Spleen (tissue), 11 donors: ENCODE data around the gene CACNA1F. TPM values are rescaled to one million over a fixed set of nuclear protein-coding genes. Genes with fewer than 3 reads are reported as not detected.

Experiments used
- DNase-seq: peaks from one replicate; pipeline ENCODE4 v3.0.0-alpha.2; 2020
- H3K27ac ChIP-seq, 8 donors: fragments of 200-600 bp; sonication (generic) in 7 of 8; 1 replicate in 4 of 8; 2 replicates in 4 of 8; pipeline versions ENCODE4 v1.5.0 to v1.8.0; 2016 to 2021; ENCODE audit warnings: inconsistent platforms in 4 of 8, mild to moderate bottlenecking in 4 of 8, moderate library complexity in 1 of 8
- H3K27me3 ChIP-seq, 7 donors: fragments of 200-600 bp; sonication (generic) in 6 of 7; replicated peaks in 1 of 7; 1 replicate in 4 of 7; 2 replicates in 3 of 7; pipeline versions ENCODE4 v1.5.0 to v1.8.0; 2016 to 2021; ENCODE audit warnings: inconsistent platforms in 3 of 7, mild to moderate bottlenecking in 1 of 7
- H3K36me3 ChIP-seq, 6 donors: fragments of 200-600 bp; sonication (generic) in 5 of 6; 1 replicate in 4 of 6; 2 replicates in 2 of 6; pipeline versions ENCODE4 v1.5.0 to v1.8.0; 2016 to 2021; ENCODE audit warnings: inconsistent platforms in 2 of 6
- H3K4me1 ChIP-seq, 6 donors: fragments of 200-600 bp; sonication (generic) in 5 of 6; 1 replicate in 3 of 6; 2 replicates in 3 of 6; pipeline versions ENCODE4 v1.5.0 to v1.8.0; 2016 to 2021; ENCODE audit warnings: inconsistent platforms in 3 of 6
- H3K4me3 ChIP-seq, 8 donors: fragments of 200-600 bp; sonication (generic) in 7 of 8; 1 replicate in 4 of 8; 2 replicates in 4 of 8; pipeline versions ENCODE4 v1.5.0 to v1.8.0; 2016 to 2021; ENCODE audit warnings: inconsistent platforms in 4 of 8, mild to moderate bottlenecking in 4 of 8, moderate library complexity in 2 of 8
- H3K9me3 ChIP-seq, 8 donors: fragments of 200-600 bp; sonication (generic) in 7 of 8; 1 replicate in 4 of 8; 2 replicates in 4 of 8; pipeline versions ENCODE4 v1.5.0 to v1.8.0; 2016 to 2021; ENCODE audit warnings: inconsistent platforms in 4 of 8
- CTCF ChIP-seq, 11 experiments: fragments of 200-600 bp in 7 of 11; fragments of 450-650 bp in 4 of 11; sonication (generic) in 4 of 11; IDR thresholded peaks in 8 of 11; conservative IDR thresholded peaks in 3 of 11; 1 replicate in 7 of 11; 2 replicates in 4 of 11; pipeline versions ENCODE4 v1.4.0 to v1.8.0; 2016 to 2021; ENCODE audit warnings: antibody characterized with exemption in 11 of 11, inconsistent platforms in 4 of 11, mild to moderate bottlenecking in 1 of 11
- POLR2A ChIP-seq, 3 donors: fragments of 450-650 bp; IDR thresholded peaks; one replicate each; pipeline ENCODE4 v1.5.1; 2017; ENCODE audit warnings: antibody characterized with exemption in 3 of 3, mild to moderate bottlenecking in 1 of 3
- POLR2AphosphoS5 ChIP-seq, 3 donors: sonication (generic); formaldehyde crosslinking; IDR thresholded peaks; one replicate each; pipeline ENCODE4 v1.5.1; 2017; ENCODE audit warnings: antibody characterized with exemption in 3 of 3
- WGBS, 5 donors: extraction: QIAGEN DNeasy Blood & Tissue Kit in 3 of 5; methylation state at CpG; one replicate each; pipeline versions ENCODE4 v1.1.5 to v1.1.7; 2013 to 2018; 5-methylcytosine and 5-hydroxymethylcytosine counted together
- intact Hi-C: fragments of 100-400 bp; cut with DNase I; formaldehyde crosslinking; loops from one replicate; pipeline ENCODE4 v1.15.0; 2023; ENCODE audit warnings: low total_unique reads
- polyA plus RNA-seq, 3 donors: library from polyadenylated mRNA; stranded (reverse); fragments of 200-250 nt; gene quantifications; one replicate each; pipeline ENCODE4 v1.2.1, GENCODE V29; 2013
- total RNA-seq, 7 donors: library from RNA; depleted of rRNA in 3 of 7; stranded (reverse); fragments of >200 nt in 3 of 7; fragmentation: NEBNext Ultra II Directional in 4 of 7; extraction: Animal tissue kit (Norgen Biotek cat#: 25700) in 4 of 7; gene quantifications; one replicate each; pipeline versions ENCODE4 v1.1.0 to v1.2.1, GENCODE V29; 2016 to 2021
- donor health status: healthy with polysubstance abuse.
- donor health status: DM: no; HTN: no; CAD: no; lungs with moderate emphysema.
- donor health status: DM: no; HTN: no; CAD: no.
- donor health status: Bipolar disorder and iron deficiency.
- donor health status: healthy.
- donor health status: DM: no; HTN: no; CAD: no.
- donor health status: DM: yes; HTN: yes; CAD: no.

Gene CACNA1F
- total and polyA plus RNA-seq, 10 donors, result 0.55 to 2.9 (median 0.91) TPM

- peaks cover 0 to 8% (median 0%) of the 10 kb centered on the region in 7 donors for H3K27me3 ChIP-seq
- H3K4me1 ChIP-seq, result peaks cover 0 to 16% (median 2%) of the 10 kb centered on the region in 6 donors
- no peak for DNase-seq
- no peak for TF ChIP-seq POLR2A (IDR thresholded peaks at IDR 0.05)
- no peak for TF ChIP-seq CTCF (IDR thresholded peaks at IDR 0.05 in 8 of 11, conservative IDR thresholded peaks at IDR 0.05 in 3 of 11)
- TF ChIP-seq POLR2AphosphoS5 (IDR thresholded peaks at IDR 0.05), result no peak
- H3K4me3 ChIP-seq, result no peak overlapping the region
- H3K36me3 ChIP-seq, result no peaks in the 10 kb centered on the region
- 84 to 100% (median 90%) methylated on average over 2 of the region's 2 CpGs for WGBS, 5 donors
- H3K9me3 ChIP-seq, result no peaks in the 10 kb centered on the region
- intact Hi-C loops, result no loop called here
- H3K27ac ChIP-seq, result no peak overlapping the region
These were observed 31.1 kb downstream of the CACNA1F start for GRCh38 chrX:49202022-49202421.

GRCh38 chrX:49199906-49200771 lies 33.0 kb downstream of the CACNA1F start, which contains the start of gene SYP:
Gene SYP (minus strand): TSS chrX:49200193. CDS start chrX:49200186, 7 bp downstream.
- 0 to 33% (median 1%) methylated on average over 9 to 61 of the region's 61 CpGs for WGBS, 5 donors
- Histone ChIP-seq H3K4me3 (peak within 1 kb of the TSS in 7 of 8 donors; percentile 20 to 62 (median 31)), H3K27ac (peak within 1 kb of the TSS; percentile 36 to 83 (median 76)), H3K4me1 (peaks cover 0 to 16% (median 2%) of the 10 kb centered on the region in 6 donors), H3K27me3 (peaks cover 0 to 2% (median 0%) of the 10 kb centered on the region in 7 donors), H3K36me3 (no peaks in the 10 kb centered on the region), H3K9me3 (no peaks in the 10 kb centered on the region)
- DNase-seq, result peak; percentile 95
- intact Hi-C loops, result no loop called here
- TF ChIP-seq CTCF (IDR thresholded peaks at IDR 0.05 in 8 of 11, conservative IDR thresholded peaks at IDR 0.05 in 3 of 11), result no peak
- peak; percentile 91 to 95 (median 95) for TF ChIP-seq POLR2AphosphoS5 (IDR thresholded peaks at IDR 0.05)
- TF ChIP-seq POLR2A (IDR thresholded peaks at IDR 0.05), result peak in 1 of 3 donors; percentile 64

DNA sequence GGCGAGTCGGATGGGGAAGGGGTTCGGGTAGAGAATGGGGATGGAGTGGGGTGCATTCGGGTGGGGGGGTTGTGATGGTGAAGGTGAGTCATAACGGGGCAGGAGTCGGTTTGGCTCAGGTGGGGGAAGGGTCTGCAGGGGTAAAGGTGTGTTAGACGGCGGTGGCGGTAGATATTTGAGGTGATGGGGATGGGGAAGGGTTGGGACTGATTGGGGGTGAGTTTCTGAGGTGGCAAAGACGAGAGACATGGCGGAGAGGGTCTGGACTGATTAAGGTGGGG lies 33.9 kb downstream of the CACNA1F start:
- intact Hi-C loops, result no loop called here
- no peak for TF ChIP-seq CTCF (IDR thresholded peaks at IDR 0.05 in 8 of 11, conservative IDR thresholded peaks at IDR 0.05 in 3 of 11)
- TF ChIP-seq POLR2A (IDR thresholded peaks at IDR 0.05), result no peak
- no peak for TF ChIP-seq POLR2AphosphoS5 (IDR thresholded peaks at IDR 0.05)
- H3K9me3 ChIP-seq, result no peaks in the 10 kb centered on the region
- peaks cover 0 to 16% (median 2%) of the 10 kb centered on the region in 6 donors for H3K4me1 ChIP-seq
- no peak overlapping the region for H3K27ac ChIP-seq
- 13 to 50% (median 17%) methylated on average over 11 of the region's 11 CpGs for WGBS, 5 donors
- H3K27me3 ChIP-seq, result no peaks in the 10 kb centered on the region
- no peaks in the 10 kb centered on the region for H3K36me3 ChIP-seq
- peak overlapping the region in 1 of 8 donors; percentile 62 for H3K4me3 ChIP-seq
- no peak for DNase-seq

DNA sequence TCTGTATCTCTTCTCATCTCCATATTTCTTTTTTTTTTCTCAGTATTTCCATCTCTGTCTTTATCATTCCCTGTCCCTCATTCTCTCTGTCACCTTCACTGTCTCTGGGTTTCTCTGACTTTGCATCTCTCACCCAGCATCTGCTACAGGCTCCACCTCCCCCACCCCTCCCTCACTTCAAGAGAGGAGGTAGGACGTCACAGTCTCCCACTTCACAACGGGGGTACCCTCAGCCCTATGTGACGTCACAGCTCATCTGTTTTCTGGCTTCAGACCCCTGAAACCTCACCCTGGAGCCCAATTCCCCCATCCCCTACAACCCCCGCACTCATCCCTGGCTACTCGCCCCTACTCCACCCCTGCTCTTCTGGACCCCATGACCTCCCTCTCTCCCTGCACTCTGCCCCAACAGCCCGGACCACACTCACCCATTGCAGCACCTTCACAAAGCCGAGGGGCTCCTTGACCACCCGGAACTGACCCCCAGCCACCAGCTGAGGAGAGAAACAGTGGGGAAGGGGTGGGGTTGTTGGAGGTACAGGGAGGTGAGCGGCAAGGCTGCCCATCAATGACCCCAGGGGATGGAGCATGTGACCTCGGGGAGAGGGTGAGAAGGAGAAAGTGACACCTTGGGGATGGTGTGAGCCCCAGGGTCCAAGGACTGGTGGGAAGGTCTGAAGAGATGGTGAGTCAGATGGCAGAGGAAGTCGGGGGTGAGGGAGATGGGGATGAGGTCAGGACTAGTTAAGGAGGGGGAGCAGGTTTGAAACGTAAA lies 34.4 kb downstream of the CACNA1F start:
- Histone ChIP-seq H3K4me1 (peaks cover 0 to 16% (median 2%) of the 10 kb centered on the region in 6 donors), H3K27me3 (no peaks in the 10 kb centered on the region), H3K9me3 (no peaks in the 10 kb centered on the region), H3K4me3 (no peak overlapping the region), H3K27ac (no peak overlapping the region), H3K36me3 (no peaks in the 10 kb centered on the region)
- 31 to 57% (median 35%) methylated on average over 11 to 12 of the region's 12 CpGs for WGBS, 5 donors
- no peak for TF ChIP-seq CTCF (IDR thresholded peaks at IDR 0.05 in 8 of 11, conservative IDR thresholded peaks at IDR 0.05 in 3 of 11)
- TF ChIP-seq POLR2AphosphoS5 (IDR thresholded peaks at IDR 0.05), result no peak
- TF ChIP-seq POLR2A (IDR thresholded peaks at IDR 0.05), result no peak
- DNase-seq, result no peak
- intact Hi-C loops, result no loop called here
